Heart left ventricle (tissue), 13 donors: Measurements from ENCODE around the gene HNRNPR.

ENCODE experiments used
- CTCF ChIP-seq, 12 donors: fragments of 200-600 bp; sonication (generic) in 4 of 12; IDR thresholded peaks; one replicate each; pipeline versions ENCODE4 v1.5.0 to v1.8.0; 2018 to 2022; ENCODE audit warnings: antibody characterized with exemption in 12 of 12, mild to moderate bottlenecking in 5 of 12
- POLR2A ChIP-seq, 2 donors: fragments of 450-650 bp; IDR thresholded peaks; one replicate each; pipeline ENCODE4 v1.6.1; 2017; ENCODE audit warnings: antibody characterized with exemption in 2 of 2, mild to moderate bottlenecking in 2 of 2, moderate library complexity in 2 of 2
- donor health status: ischemic (EF 13 %, LVEDD 7.1; RV severe dilation, severe dysfunction).
- donor health status: DM: no; HTN: yes; CAD: no.
- donor health status: DM: no; HTN: no; CAD: no.
- donor health status: ischemic (EF 25% LVEDD 6.9; RV normal size, moderate dysfunction).
- donor health status: ischemic (EF 25% LVEDD 5.7; RV mildly dilated, moderate dysfunction).
- donor health status: ischemic (EF 35%, LVEDD 5.7; RV mildly dilated, moderate dysfunction).
- donor health status: nonischemic (EF 11% LVEDD 7.7; RV severe dilation, severe dysfunction).
- donor health status: DM: yes; HTN: yes; CAD: no.
- donor health status: PGD.
- donor health status: ischemic (EF 29% LVEDD 5.4; RV normal size, mild dysfunction).
- donor health status: nonischemic (EF 23%, LVEDD 6.1; RV moderate dilation, normal function).

GRCh38 chr1:23345920-23346319 is 1.8 kb upstream of the HNRNPR start:
- TF ChIP-seq CTCF (IDR thresholded peaks at IDR 0.05) (no peak), POLR2A (IDR thresholded peaks at IDR 0.05) (no peak)
